ENCODE measurements around the gene FKBP5.

FKBP5 gene

GRCh38 chr6:35635601-35636597, 52.8 kb downstream of the FKBP5 start:
- no peaks in the 10 kb centered on the region for H3K9me3 ChIP-seq (ENCODE audit: severe bottlenecking)
- H3K27ac ChIP-seq (ENCODE audit: poor library complexity, severe bottlenecking), result no peak overlapping the region
- no peak for TF ChIP-seq CTCF (IDR thresholded peaks at IDR 0.05; ENCODE audit: poor library complexity, severe bottlenecking)
- no peaks in the 10 kb centered on the region for H3K27me3 ChIP-seq (ENCODE audit: insufficient read depth, poor library complexity, severe bottlenecking)
- peaks cover 98% of the 10 kb centered on the region for H3K36me3 ChIP-seq (ENCODE audit: low read depth)
- no peak overlapping the region for H3K4me3 ChIP-seq (ENCODE audit: severe bottlenecking)
- no peak for ATAC-seq (ENCODE audit: low read depth)
- no peak for DNase-seq (ENCODE audit: low spot score)
- peaks cover 4% of the 10 kb centered on the region for H3K4me1 ChIP-seq (ENCODE audit: insufficient read depth, poor library complexity, severe bottlenecking)

DNA sequence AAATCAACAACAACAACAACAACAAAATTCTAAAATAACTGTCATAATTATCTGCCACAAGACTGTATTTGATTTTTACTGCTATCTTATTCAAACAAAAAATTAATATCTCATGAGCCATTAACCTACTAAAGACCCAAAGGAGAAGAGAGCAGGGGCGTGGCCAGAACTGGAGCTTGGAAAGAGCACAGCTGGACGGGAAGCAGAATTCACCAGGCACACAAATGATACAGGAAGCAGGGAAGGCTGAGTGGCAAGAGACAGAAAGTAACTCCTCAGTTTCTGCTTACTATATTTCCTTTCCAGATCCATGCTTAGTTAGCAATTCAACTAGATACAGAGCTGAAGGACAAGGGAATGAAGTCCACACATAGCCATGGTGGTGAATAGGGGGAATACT, 54.4 kb downstream of the FKBP5 start:
- Histone ChIP-seq H3K9me3 (ENCODE audit: severe bottlenecking) (no peaks in the 10 kb centered on the region), H3K4me3 (ENCODE audit: severe bottlenecking) (no peak overlapping the region), H3K27me3 (ENCODE audit: insufficient read depth, poor library complexity, severe bottlenecking) (no peaks in the 10 kb centered on the region), H3K36me3 (ENCODE audit: low read depth) (peaks cover 98% of the 10 kb centered on the region), H3K4me1 (ENCODE audit: insufficient read depth, poor library complexity, severe bottlenecking) (no peaks in the 10 kb centered on the region), H3K27ac (ENCODE audit: poor library complexity, severe bottlenecking) (no peak overlapping the region)
- DNase-seq (ENCODE audit: low spot score) (no peak), ATAC-seq (ENCODE audit: low read depth) (no peak)
- TF ChIP-seq CTCF (IDR thresholded peaks at IDR 0.05; ENCODE audit: poor library complexity, severe bottlenecking), result no peak

- Histone ChIP-seq H3K27ac (ENCODE audit: poor library complexity, severe bottlenecking) (no peak overlapping the region), H3K4me1 (ENCODE audit: insufficient read depth, poor library complexity, severe bottlenecking) (no peaks in the 10 kb centered on the region), H3K36me3 (ENCODE audit: low read depth) (peaks cover 98% of the 10 kb centered on the region), H3K27me3 (ENCODE audit: insufficient read depth, poor library complexity, severe bottlenecking) (no peaks in the 10 kb centered on the region), H3K9me3 (ENCODE audit: severe bottlenecking) (no peaks in the 10 kb centered on the region), H3K4me3 (ENCODE audit: severe bottlenecking) (no peak overlapping the region)
- DNase-seq (ENCODE audit: low spot score) (no peak), ATAC-seq (ENCODE audit: low read depth) (no peak)
- no peak for TF ChIP-seq CTCF (IDR thresholded peaks at IDR 0.05; ENCODE audit: poor library complexity, severe bottlenecking)
These were observed 55.1 kb downstream of the FKBP5 start for GRCh38 chr6:35633579-35634089.

- Histone ChIP-seq H3K4me1 (ENCODE audit: insufficient read depth, poor library complexity, severe bottlenecking) (no peaks in the 10 kb centered on the region), H3K36me3 (ENCODE audit: low read depth) (peaks cover 94% of the 10 kb centered on the region), H3K27me3 (ENCODE audit: insufficient read depth, poor library complexity, severe bottlenecking) (no peaks in the 10 kb centered on the region), H3K9me3 (ENCODE audit: severe bottlenecking) (no peaks in the 10 kb centered on the region), H3K4me3 (ENCODE audit: severe bottlenecking) (no peak overlapping the region), H3K27ac (ENCODE audit: poor library complexity, severe bottlenecking) (no peak overlapping the region)
- DNase-seq (ENCODE audit: low spot score) (no peak), ATAC-seq (ENCODE audit: low read depth) (no peak)
- no peak for TF ChIP-seq CTCF (IDR thresholded peaks at IDR 0.05; ENCODE audit: poor library complexity, severe bottlenecking)
These were observed 58.8 kb downstream of the FKBP5 start for GRCh38 chr6:35629876-35630378.

Data from RWPE2 (cell line).